Astrocyte (in vitro differentiated cells and primary cell): ENCODE results near the gene MTMR12.

Experiments used
- CTCF ChIP-seq: IDR thresholded peaks from 2 replicates; pipeline ENCODE4 v1.5.1; 2011; ENCODE audit warnings: low read depth, mild to moderate bottlenecking, inconsistent platforms, low read length, moderate library complexity; ENCODE audit not compliant: insufficient read depth
- EZH2 ChIP-seq: IDR thresholded peaks from 2 replicates; pipeline ENCODE4 v1.6.1; 2012; ENCODE audit warnings: mild to moderate bottlenecking, low read length, inconsistent platforms; ENCODE audit not compliant: insufficient read depth

GRCh38 chr5:32342656-32343055, 29.9 kb upstream of the MTMR12 start:
- TF ChIP-seq CTCF: no peak
- no peak for TF ChIP-seq EZH2
